Mesodermal cell (in vitro differentiated cells): ENCODE measurements around the gene RMI2.

Source experiments
- H3K27ac ChIP-seq: 2 replicates; pipeline ENCODE4 v1.7.0; 2013; ENCODE audit warnings: mild to moderate bottlenecking, low read depth, low read length, moderate library complexity; ENCODE audit not compliant: severe bottlenecking
- H3K36me3 ChIP-seq: 2 replicates; pipeline ENCODE4 v1.7.1; 2013; ENCODE audit warnings: mild to moderate bottlenecking, low read length, moderate library complexity; ENCODE audit not compliant: control insufficient read depth, insufficient read depth
- H3K4me1 ChIP-seq: one replicate; pipeline ENCODE4 v1.7.1; 2013; ENCODE audit warnings: mild to moderate bottlenecking, low read length; ENCODE audit not compliant: insufficient read depth, control insufficient read depth, poor library complexity, severe bottlenecking
- H3K4me3 ChIP-seq: 2 replicates; pipeline ENCODE4 v1.7.0; 2013; ENCODE audit warnings: low read length, control low read depth, mild to moderate bottlenecking; ENCODE audit not compliant: insufficient read depth, poor library complexity, severe bottlenecking; ENCODE audit errors: extremely low read depth
- H3K9me3 ChIP-seq: 2 replicates; pipeline ENCODE4 v1.7.1; 2013; ENCODE audit warnings: mild to moderate bottlenecking, low read length, moderate library complexity; ENCODE audit not compliant: control insufficient read depth
- WGBS, 2 experiments: methylation state at CpG; one replicate each; pipeline ENCODE4 v1.1.5; 2013; ENCODE audit warnings: missing lambda C conversion rate in 2 of 2; ENCODE audit not compliant: insufficient coverage in 2 of 2; 5-methylcytosine and 5-hydroxymethylcytosine counted together

RMI2 gene

GRCh38 chr16:11310997-11311561 is 34.2 kb upstream of the RMI2 start:
- WGBS, 2 experiments, result 88 to 100% methylated on average over 3 to 4 of the region's 10 CpGs
- H3K4me3 ChIP-seq, result no peak overlapping the region
- H3K36me3 ChIP-seq, result no peaks in the 10 kb centered on the region
- no peaks in the 10 kb centered on the region for H3K9me3 ChIP-seq
- H3K27ac ChIP-seq, result no peak overlapping the region
- H3K4me1 ChIP-seq, result peaks cover 39% of the 10 kb centered on the region

DNA sequence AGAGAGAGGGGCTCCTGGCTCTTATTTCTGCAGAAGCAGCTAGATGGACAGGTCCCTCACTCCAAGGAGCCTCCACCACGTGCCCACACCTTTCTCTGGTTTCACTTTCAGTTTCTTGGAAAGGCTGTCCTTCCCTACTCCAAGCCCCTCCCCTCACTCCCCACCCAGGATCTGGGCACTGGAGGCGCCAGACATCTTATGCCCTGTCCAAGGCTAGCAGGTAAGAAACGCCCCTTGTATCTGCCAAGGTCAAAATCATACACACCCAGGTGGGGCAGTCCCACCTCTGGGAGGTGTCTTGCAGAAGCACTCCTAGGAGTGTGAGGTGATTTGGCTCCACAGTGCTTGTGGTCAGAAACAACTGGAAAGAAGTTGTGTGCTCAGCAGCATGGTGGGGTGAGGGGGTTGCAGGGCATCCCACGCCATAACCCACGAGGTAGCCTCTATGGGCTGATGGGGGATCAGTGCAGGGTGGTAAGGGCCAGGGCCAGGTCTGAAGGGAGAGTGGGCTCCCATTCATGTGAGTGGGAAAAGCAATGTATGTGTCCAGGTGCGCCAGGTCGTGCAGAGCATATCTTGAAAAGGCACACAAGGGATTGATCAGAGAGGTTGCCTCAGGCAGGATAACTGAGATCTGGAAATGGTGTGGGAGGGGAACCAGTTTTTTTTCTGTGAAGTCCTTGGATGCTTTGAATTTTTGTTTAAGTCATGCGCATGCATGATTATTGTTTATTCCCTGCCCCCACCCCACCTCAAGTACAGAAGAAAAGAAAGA is 32.4 kb upstream of the RMI2 start:
- Histone ChIP-seq H3K36me3 (no peaks in the 10 kb centered on the region), H3K4me1 (peaks cover 47% of the 10 kb centered on the region), H3K27ac (no peak overlapping the region), H3K4me3 (no peak overlapping the region), H3K9me3 (no peaks in the 10 kb centered on the region)
- WGBS, 2 experiments, result 53 to 55% methylated on average over 5 of the region's 8 CpGs

- Histone ChIP-seq H3K4me1 (peaks cover 47% of the 10 kb centered on the region), H3K9me3 (no peaks in the 10 kb centered on the region), H3K4me3 (no peak overlapping the region), H3K27ac (no peak overlapping the region), H3K36me3 (no peaks in the 10 kb centered on the region)
- 84 to 97% methylated on average over 5 to 7 of the region's 9 CpGs for WGBS, 2 experiments
Observed at GRCh38 chr16:11313493-11314308, 31.6 kb upstream of the RMI2 start.

- no peak overlapping the region for H3K4me3 ChIP-seq
- peaks cover 47% of the 10 kb centered on the region for H3K4me1 ChIP-seq
- no peaks in the 10 kb centered on the region for H3K9me3 ChIP-seq
- no peaks in the 10 kb centered on the region for H3K36me3 ChIP-seq
- no peak overlapping the region for H3K27ac ChIP-seq
- 96 to 97% methylated on average over 8 of the region's 8 CpGs for WGBS, 2 experiments
Observed at GRCh38 chr16:11314309-11314894, 30.9 kb upstream of the RMI2 start.

DNA sequence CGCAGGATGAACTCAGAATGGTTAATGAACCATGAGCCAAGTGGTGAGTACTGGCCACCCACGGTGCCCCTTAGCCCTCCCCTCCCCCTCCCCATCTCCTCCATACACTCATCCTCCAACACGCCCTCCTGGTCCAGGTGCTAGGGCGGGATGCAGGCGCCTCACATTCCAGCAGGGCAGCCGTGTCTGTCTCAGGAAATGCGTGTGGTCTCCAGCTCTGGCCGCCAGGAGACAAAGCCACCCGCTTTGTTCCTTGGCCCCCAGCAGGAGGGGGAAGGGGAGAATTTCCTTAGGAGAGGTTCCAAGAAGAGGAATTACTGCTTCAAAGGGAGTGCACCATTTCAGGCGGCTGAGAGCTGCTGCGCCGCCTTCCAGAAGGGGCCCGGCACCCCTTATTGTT is 29.7 kb upstream of the RMI2 start:
- Histone ChIP-seq H3K9me3 (no peaks in the 10 kb centered on the region), H3K36me3 (no peaks in the 10 kb centered on the region), H3K4me3 (no peak overlapping the region), H3K4me1 (peaks cover 47% of the 10 kb centered on the region), H3K27ac (no peak overlapping the region)
- 7 to 9% methylated on average over 7 to 12 of the region's 13 CpGs for WGBS, 2 experiments

GRCh38 chr16:11316331-11317015 is 28.8 kb upstream of the RMI2 start:
- Histone ChIP-seq H3K27ac (peak overlapping the region; percentile 59), H3K9me3 (no peaks in the 10 kb centered on the region), H3K4me1 (peaks cover 45% of the 10 kb centered on the region), H3K36me3 (no peaks in the 10 kb centered on the region), H3K4me3 (no peak overlapping the region)
- WGBS, 2 experiments, result 42 to 51% methylated on average over 16 to 17 of the region's 23 CpGs

- no peak overlapping the region for H3K27ac ChIP-seq
Observed at GRCh38 chr16:11318817-11319216, 26.4 kb upstream of the RMI2 start.

DNA sequence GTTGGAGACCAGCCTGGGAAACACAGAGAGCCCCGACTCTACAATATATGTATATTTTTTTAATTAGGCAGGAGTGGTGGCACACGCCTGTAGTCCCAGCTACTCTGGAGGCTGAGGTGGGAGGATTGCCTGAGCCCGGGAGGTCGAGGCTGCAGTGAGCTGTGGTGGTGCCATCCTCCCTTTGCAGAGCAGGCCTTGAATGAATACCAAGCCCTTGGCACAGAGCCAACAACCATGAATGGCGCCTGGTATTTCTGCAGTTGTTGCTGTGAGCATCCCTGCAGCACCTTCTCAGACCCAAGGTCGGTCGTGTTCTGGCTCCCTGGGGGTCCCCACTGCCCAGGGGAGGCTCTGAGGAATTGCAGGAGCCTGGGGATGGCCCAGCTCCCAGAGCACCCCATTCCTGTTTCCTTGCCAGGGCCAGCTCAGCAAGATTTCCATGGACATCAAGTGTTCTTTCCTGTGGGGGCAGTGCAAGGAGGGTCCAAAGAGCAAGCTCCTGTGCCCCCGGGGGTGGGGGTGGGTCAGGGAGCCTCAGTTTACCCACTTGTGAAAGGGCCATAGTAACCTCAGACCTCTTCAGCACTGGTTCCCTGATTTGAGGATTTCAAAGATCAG is 25.6 kb upstream of the RMI2 start:
- no peak overlapping the region for H3K27ac ChIP-seq
- H3K4me1 ChIP-seq, result peaks cover 19% of the 10 kb centered on the region
- no peaks in the 10 kb centered on the region for H3K36me3 ChIP-seq
- no peaks in the 10 kb centered on the region for H3K9me3 ChIP-seq
- H3K4me3 ChIP-seq, result no peak overlapping the region
- 86 to 94% methylated on average over 7 of the region's 8 CpGs for WGBS, 2 experiments

More at GRCh38 chr16:11318817-11319216, 26.4 kb upstream of the RMI2 start:
- H3K4me1 ChIP-seq, result peaks cover 27% of the 10 kb centered on the region
- H3K36me3 ChIP-seq, result no peaks in the 10 kb centered on the region
- H3K4me3 ChIP-seq, result no peak overlapping the region
- H3K9me3 ChIP-seq, result no peaks in the 10 kb centered on the region
- WGBS, 2 experiments, result 93 to 95% methylated on average over 5 to 8 of the region's 8 CpGs

DNA sequence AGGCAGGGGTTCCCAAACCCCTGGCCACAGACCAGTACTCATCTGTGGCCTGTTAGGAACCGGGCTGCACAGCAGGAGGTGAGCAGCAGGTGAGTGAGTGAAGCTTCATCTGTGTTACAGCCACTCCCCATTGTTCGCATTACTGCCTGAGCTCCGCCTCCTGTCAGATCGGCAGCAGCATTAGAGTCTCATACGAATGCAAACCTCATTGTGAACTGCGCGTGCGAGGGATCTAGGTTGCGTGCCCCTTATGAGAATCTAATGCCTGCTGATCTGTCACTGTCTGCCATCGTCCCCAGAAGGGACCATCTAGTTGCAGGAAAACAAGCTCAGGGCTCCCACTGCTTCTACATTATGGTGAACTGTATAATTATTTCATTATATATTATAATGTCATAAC is 25.1 kb upstream of the RMI2 start:
- Histone ChIP-seq H3K27ac (no peak overlapping the region), H3K4me1 (peaks cover 17% of the 10 kb centered on the region), H3K9me3 (no peaks in the 10 kb centered on the region), H3K4me3 (no peak overlapping the region), H3K36me3 (no peaks in the 10 kb centered on the region)
- WGBS, 2 experiments, result 80 to 81% methylated on average over 9 to 10 of the region's 10 CpGs

DNA sequence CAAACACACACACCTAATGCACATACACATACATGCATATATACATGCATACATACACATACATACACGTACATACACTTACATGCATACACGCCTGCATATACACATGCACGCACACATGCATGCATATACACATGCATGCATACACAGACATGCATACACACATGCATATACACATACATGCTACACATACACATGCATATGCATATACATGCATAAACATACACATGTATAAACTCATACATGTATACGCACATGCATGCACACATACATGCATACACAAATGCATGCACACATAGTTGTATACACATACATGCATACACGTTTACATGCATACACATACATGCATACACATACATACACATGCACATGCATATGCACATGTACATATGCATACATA is 23.6 kb upstream of the RMI2 start:
- 52 to 53% methylated on average over 5 of the region's 5 CpGs for WGBS, 2 experiments
- no peaks in the 10 kb centered on the region for H3K36me3 ChIP-seq
- no peak overlapping the region for H3K27ac ChIP-seq
- H3K4me3 ChIP-seq, result no peak overlapping the region
- peaks cover 8% of the 10 kb centered on the region for H3K4me1 ChIP-seq
- H3K9me3 ChIP-seq, result no peaks in the 10 kb centered on the region
